DND-41 (cell line): Measurements from ENCODE around the gene APH1B.

Experiments
- CTCF ChIP-seq: IDR thresholded peaks from 2 replicates; pipeline ENCODE4 v1.5.1; 2012; ENCODE audit warnings: borderline replicate concordance, low read length, moderate library complexity, mild to moderate bottlenecking; ENCODE audit not compliant: poor library complexity, severe bottlenecking; ENCODE audit errors: extremely low read depth
- EZH2 ChIP-seq: IDR thresholded peaks from 3 replicates; pipeline ENCODE4 v1.6.1; 2012; ENCODE audit warnings: borderline replicate concordance, low read depth, mild to moderate bottlenecking, moderate library complexity, low read length, inconsistent platforms; ENCODE audit not compliant: severe bottlenecking

GRCh38 chr15:63340878-63341277 lies 63.5 kb downstream of the APH1B start:
- no peak for TF ChIP-seq EZH2
- no peak for TF ChIP-seq CTCF
